ENCODE data around the gene FNTB. TPM values are rescaled to one million over a fixed set of nuclear protein-coding genes. Genes with fewer than 3 reads are reported as not detected.

FNTB gene
- total and polyA plus RNA-seq, 12 donors = 14.6 to 20.8 (median 16.5) TPM

GRCh38 chr14:64946310-64947045, 40.2 kb upstream of the FNTB start:
- H3K27me3 ChIP-seq = no peaks in the 10 kb centered on the region
- no peak for TF ChIP-seq CTCF (IDR thresholded peaks at IDR 0.05)
- no peak for ATAC-seq
- no peak overlapping the region for H3K4me3 ChIP-seq
- DNase-seq = no peak
- no peaks in the 10 kb centered on the region for H3K9me3 ChIP-seq
- intact Hi-C loops (cut with DNase I) = no loop called here
- no peak overlapping the region for H3K27ac ChIP-seq
- H3K36me3 ChIP-seq = peaks cover 0 to 76% (median 5%) of the 10 kb centered on the region in 9 donors
- WGBS, 2 donors = 86 to 93% methylated on average over 6 of the region's 6 CpGs
- H3K4me1 ChIP-seq = peaks cover 0 to 38% (median 13%) of the 10 kb centered on the region in 9 donors

- 84 to 88% methylated on average over 28 of the region's 28 CpGs for WGBS, 2 donors
- ATAC-seq = peak in 4 of 8 donors; percentile 15 to 58 (median 37)
- Histone ChIP-seq H3K27me3 (no peaks in the 10 kb centered on the region), H3K4me1 (peaks cover 0 to 53% (median 23%) of the 10 kb centered on the region in 9 donors), H3K9me3 (no peaks in the 10 kb centered on the region), H3K27ac (peak overlapping the region in 7 of 10 donors; percentile 9 to 91 (median 36)), H3K36me3 (peaks cover 0 to 68% (median 5%) of the 10 kb centered on the region in 9 donors), H3K4me3 (no peak overlapping the region)
- intact Hi-C loops (cut with DNase I) = no loop called here
- DNase-seq = peak; percentile 33 to 49
- TF ChIP-seq CTCF (IDR thresholded peaks at IDR 0.05) = no peak
Measured at GRCh38 chr14:64947710-64948611, 38.7 kb upstream of the FNTB start.

GRCh38 chr14:64948612-64949210, 38.0 kb upstream of the FNTB start:
- H3K36me3 ChIP-seq = peaks cover 0 to 60% (median 5%) of the 10 kb centered on the region in 9 donors
- DNase-seq = no peak
- no peak overlapping the region for H3K4me3 ChIP-seq
- no peaks in the 10 kb centered on the region for H3K27me3 ChIP-seq
- TF ChIP-seq CTCF (IDR thresholded peaks at IDR 0.05) = no peak
- intact Hi-C loops (cut with DNase I) = no loop called here
- H3K4me1 ChIP-seq = peaks cover 0 to 56% (median 23%) of the 10 kb centered on the region in 9 donors
- WGBS, 2 donors = 89 to 94% methylated on average over 8 of the region's 8 CpGs
- peak overlapping the region in 7 of 10 donors; percentile 9 to 91 (median 36) for H3K27ac ChIP-seq
- H3K9me3 ChIP-seq = no peaks in the 10 kb centered on the region
- no peak for ATAC-seq

GRCh38 chr14:64950889-64951288, 35.8 kb upstream of the FNTB start:
- Histone ChIP-seq H3K27ac (peak overlapping the region; percentile 47 to 96 (median 82)), H3K4me1 (peaks cover 0 to 56% (median 23%) of the 10 kb centered on the region in 9 donors), H3K36me3 (peaks cover 0 to 51% (median 5%) of the 10 kb centered on the region in 9 donors), H3K27me3 (no peaks in the 10 kb centered on the region), H3K4me3 (peak overlapping the region in 9 of 10 donors; percentile 9 to 44 (median 28)), H3K9me3 (no peaks in the 10 kb centered on the region)
- 55 to 73% methylated on average over 8 of the region's 8 CpGs for WGBS, 2 donors
- ATAC-seq (peak; percentile 75 to 91 (median 84)), DNase-seq (peak; percentile 48 to 78)
- intact Hi-C loops (cut with DNase I) = loop anchor here in 1 of 10 donors (2.0 kb wide), 1 partner anchor 34 kb away; no protein-coding TSS in a partner anchor
- TF ChIP-seq CTCF (IDR thresholded peaks at IDR 0.05) = no peak
